Measurements from ENCODE around the gene TFCP2.

TFCP2 gene

DNA sequence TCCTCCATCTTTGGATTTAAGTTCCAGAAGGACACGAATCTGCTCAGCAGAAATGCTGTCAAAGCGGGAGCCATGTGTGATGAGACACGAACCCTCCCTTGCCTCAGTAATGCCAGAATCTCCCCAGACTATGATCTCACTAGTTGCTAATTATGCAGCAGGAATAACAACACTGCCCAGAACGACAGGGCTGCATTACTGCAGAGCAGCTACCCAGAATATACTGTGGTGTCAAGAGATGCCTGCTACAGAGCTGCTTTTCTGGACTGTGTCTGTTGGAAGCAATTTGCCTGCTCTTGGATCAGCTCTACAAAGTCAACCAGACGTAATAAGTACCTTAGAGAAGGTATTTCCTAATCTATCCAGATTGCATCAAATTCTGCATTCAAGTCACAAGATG, 95.0 kb downstream of the TFCP2 start:
- DNase-seq = no peak

DNA sequence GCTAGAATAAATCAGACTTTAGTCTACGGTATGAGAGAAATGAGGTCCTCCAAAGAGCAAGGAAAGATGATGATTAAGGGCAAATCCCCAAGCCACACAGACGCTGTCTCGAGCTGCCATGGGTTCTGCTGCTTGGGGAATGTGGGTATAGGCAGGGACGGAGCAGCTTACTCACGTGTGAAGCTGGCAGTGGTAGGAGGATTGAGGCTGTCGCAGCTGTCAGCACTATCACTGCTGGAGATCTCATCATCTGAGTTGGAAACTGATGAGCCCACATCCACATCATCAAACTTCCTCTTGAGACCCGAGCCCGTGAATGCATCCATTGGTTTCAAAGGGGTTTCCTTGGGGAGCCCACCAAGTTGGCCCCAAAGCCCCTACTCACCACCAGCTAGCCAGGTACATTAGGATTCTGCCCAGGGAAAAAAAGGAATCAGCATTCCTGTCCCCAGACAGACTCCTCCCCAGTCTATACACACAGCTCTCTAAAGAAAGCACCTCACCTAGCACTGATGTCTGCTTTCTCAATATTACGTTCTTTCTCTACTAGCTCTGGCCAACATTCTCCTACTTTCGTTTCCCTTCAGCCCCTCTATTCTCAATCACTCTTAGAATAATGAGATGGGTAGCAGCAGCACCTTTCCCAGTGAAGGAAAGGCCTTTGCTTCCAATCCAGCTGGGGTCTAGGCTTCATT, 96.6 kb downstream of the TFCP2 start:
- DNase-seq = no peak

DNA sequence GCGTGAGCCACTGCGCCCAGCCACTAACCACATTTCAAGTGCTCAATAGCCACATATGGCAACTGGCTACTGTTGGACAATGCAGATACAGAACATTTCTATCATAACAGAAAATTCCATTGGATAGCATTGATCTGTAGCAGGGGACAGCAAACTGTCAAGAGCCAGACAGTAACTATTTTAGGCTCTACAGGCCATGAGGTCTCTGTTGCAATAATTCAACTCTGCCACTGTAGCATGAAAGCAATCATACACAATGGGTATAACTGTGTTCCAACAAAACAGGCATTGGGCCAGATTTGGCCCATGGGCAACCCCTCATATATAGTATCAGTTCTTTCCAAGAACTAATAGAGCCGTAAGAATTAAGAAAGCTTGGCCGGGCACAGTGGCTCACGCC, 97.5 kb downstream of the TFCP2 start:
- no peak for DNase-seq

DNA sequence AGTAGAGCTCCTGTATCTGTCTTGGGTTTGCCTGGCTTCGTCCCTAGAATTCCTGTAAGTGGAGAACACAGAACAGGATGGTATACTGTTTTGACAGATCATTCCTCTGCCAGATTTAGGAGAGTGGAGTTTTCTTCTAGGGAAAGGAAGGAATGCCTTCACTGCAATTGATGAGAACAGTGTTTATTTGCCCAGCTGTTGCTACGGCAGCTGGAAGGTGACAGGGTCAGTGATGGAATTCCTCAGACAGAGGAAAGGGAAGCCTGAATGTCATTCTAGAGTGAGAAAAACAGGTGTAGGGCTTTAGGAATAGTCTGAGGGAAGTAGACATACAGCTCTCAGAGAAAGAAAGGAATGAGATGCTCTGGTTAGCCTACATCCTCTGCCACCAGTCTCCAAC, 101.3 kb downstream of the TFCP2 start:
- DNase-seq = no peak

DNA sequence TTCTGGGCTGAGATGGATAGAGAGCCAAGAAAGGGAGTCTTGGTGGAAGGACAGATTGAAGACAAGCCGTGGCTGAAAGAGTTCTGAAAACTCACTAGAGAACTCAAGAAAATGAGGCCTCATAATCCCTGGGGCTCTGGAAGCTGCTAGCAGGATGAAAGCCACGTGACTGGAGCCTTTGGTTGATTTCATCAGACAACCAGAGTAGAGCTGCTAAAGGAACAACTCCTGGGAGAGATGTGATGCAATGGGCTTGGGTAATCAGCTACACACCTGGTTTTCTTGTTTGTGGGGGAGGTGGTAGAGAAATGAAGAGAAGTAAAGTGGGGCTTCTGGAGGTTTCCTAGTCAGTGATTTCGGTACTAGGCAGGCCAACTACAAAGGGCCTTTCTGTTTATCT, 102.9 kb downstream of the TFCP2 start:
- DNase-seq = no peak

DNA sequence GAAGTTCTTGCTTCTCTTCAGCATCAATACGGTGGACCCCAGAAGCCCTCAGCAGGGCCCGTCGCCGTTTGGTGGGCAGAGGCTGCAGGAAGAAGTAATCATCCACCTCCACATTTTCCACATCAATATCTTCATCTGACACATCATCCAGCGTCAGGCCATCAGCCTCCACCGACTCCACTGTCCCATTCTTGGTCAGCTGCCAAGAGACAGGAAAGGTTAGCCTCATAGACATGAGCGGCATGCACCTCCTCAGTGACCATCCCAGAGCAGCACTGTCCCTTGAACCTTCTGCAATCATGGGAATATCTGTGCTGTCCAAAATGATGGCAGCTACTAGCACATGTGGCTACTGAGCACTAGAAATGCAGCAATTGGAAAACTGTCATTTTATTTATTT, 105.2 kb downstream of the TFCP2 start:
- DNase-seq = no peak

DNA sequence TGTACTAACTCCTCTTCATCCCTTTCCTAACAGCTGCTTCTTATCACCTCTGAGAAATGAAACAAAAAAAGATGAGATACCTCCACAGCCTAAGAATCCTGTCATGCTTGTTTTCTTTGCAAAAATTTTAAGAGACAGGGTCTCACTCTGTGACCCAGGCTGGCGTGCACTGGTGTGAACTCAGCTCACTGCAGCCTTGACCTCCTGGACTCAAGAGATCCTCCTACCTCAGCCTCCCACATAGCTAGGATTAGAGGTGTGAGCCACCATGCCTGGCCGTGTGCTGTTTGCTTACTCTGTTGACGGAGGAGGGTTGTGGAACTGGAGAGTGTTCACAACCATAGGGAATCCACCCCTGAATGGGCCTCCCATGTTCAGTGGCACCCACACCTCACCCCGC, 105.7 kb downstream of the TFCP2 start:
- DNase-seq = no peak

DNA sequence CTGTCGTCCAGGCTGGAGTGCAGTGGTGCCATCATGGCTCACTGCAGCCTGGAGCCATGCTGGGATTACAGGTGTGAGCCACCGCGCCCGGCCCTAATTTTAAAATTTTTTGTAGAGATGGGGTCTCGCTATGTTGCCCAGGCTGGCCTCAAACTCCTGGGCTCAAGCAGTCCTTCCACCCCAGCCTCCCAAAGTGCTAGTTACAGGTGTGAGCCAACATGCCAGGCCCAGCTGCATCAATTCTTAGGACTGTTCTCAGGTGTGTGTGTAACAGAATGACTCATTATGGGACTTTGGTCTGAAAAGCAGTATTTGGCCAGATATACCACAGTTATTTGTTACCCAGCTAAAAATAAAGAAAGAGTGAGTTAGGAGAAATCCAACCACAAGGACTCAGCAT, 107.4 kb downstream of the TFCP2 start:
- no peak for DNase-seq

DNA sequence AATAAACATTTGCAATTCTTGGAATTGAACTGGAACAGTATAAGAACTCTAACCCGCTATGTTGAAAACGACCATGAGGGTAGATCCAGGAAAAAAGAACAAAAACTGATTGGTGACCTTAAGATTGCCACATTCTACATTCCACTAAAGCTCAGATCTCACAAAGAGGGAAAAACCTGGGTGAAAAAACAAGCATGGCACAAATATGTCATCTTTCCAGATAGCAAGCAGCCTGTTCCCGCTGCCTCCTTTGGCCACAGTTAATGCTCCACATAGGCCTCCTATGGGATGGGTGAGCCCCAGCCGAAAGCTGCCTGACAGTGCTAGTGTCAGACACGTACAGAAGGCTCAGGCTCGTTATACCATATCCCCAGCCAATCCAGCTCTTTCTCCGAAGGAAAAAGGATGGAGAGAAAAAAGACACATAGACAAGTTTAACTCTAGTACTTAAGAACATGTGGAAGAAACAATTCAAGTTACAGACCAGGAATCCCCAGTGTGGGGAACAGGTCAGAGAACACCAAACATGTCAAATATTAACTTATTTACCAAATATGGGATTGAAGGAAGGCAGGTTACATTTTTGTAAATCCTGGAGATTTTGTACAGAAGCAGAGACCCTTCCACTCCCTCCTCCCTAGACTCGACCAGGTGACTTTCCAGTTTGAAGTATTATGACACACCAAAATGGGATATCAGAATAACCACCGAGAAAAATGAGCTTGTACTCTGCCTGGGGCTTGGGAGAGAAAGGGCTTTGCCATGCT, 110.1 kb downstream of the TFCP2 start:
- no peak for DNase-seq

DNA sequence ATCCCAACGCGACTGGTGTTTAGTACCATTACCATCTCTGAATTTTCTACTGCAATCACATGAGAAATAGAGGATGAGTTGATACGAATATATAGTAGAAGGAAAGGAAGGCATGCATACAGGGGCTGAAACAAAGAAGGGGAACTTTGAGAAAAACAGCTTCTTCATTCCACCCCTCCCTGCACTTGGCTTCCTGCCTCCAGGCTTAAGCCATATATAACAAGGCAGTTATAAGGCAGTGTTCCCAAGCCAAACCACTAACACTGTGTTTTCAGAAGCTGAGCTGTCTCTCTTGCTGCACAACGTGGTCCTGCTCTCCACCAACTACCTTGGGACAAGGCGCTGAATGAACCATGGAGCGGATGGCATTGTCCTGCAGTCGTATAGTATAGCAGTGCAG, 113.8 kb downstream of the TFCP2 start:
- DNase-seq = no peak

DNA sequence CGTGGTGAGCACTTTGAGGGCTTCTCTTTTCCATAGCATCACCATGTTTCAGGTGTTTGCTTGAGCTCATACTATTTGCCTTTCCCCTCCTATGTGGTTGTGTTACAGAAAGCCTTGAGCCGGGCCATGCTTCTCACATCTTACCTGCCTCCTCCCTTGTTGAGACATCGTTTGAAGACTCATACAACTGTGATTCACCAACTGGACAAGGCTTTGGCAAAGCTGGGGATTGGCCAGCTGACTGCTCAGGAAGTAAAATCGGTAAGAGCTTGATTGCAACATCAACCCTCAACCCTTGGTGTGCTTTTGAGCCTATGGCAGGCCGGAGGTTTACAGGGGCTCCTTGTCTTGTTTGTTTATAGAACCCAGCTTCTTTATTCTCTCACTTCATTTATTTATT, 116.7 kb downstream of the TFCP2 start:
- DNase-seq = no peak

DNA sequence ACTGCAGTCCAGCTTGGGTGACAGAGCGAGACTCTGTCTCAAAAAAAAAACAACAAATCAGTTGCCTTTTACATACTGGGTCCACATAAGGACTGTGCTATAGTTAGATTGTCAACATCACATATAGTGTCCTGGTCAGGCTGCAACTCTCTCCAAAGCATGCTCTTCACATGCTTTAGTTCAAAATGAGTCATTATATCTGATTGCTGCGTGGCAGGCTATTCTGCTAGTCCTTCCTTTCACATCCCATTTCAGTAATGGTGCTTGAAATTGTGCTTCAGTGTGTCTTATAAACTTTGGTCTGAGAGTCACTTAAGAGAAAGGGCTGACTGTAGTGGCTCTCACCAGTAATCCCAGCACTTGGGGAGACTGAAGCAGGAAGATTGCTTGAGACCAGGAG, 117.9 kb downstream of the TFCP2 start:
- DNase-seq = no peak

DNA sequence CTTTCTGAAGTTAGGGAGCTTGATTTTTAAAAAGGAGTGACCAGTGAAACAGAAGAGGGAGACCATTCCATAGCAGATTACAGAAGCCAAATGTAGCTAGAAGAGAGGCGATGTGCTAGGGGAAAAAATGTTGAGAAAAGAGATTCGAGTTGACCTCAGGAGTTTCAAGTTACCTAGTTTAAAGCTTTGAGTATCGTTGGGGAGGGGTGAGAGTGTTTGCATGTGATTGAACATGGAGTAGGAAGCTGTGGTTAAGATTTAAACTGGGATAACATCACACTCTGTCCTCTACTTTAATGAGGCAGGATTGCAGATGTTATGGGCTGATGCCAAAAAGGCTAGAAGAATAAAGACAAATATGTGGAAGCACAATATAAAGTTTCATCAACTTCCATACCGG, 121.1 kb downstream of the TFCP2 start:
- no peak for DNase-seq

DNA sequence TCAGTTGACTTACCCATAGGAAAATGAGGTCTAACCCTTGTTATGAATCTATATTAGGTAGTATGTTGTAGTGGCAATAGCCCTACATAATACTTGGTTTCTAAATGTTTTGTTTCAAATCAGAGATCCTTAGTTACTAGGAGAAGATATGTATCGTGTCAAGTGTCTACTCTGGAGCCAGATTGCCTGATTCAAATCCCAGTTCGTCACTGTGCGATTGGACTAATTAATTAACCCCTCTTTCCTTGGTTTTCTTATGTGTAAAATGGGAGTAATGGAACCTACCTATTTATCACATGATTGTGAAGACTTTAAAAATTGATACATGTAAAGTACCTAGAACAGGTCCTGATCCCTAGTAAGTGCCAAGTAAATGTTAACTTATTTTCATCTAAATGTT, 123.4 kb downstream of the TFCP2 start:
- DNase-seq = no peak

DNA sequence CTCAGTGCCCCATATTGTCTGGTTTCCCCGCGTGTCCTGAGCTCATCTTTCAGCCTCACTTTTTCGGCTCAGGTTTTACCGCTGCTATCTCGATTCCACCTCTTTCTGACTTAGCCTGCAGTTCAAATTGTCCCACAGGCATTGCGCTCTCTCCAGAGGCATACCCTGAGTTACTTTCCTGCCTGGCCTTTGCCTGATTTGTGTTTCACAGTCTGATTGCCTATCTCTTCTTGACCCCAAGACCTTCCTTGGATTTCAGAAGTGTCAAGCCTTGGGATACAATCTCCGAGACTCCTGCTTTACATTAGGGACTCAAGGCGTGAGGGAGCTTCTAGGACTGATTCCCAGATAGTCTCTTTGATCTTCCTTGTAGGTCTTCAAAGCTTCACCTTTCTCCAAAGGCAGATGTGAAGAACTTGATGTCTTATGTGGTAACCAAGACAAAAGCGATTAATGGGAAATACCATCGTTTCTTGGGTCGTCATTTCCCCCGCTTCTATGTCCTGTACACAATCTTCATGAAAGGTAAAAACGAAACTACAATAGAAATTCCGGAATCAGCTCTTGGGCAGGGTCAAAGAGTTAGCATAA, 124.2 kb downstream of the TFCP2 start:
- DNase-seq = no peak

DNA sequence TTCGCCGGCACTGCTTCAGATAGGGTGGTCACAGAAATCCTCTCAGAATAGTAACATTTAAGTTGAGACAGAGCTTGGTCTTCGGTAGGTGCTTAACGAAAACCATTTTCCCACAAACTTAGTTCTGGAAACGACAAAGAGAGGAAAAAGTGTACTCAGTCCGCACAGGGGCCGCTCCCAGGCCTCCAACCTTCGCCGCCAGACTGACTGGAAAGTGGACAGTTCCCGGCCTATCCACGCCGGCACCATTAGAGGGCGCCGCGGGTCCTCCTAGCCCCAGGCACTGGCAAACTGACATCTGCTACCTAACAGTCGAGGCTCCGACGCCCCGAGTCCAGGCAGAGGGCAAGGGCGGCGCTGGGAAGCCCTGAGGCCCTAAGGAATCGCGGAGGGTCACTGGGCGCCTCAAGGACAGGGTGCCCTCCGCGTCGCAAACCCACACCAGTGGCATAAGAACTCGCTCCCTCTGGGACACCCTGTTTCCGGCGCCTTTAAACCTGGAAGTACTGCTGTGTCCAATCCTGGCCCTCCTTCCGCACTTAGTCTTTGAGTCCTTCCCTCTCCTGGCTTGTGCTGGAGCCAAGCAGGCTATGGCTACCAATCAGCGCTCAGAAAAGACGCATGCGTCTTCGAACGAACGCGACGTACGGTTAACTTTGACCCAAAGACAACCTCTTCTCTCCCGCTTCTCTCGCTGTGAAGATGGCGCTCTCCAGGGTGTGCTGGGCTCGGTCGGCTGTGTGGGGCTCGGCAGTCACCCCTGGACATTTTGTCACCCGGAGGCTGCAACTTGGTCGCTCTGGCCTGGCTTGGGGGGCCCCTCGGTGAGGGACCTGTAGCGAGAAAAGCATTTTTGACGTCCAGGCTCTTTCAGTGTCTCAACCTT, 125.0 kb downstream of the TFCP2 start, which contains the start of gene LETMD1:
Gene LETMD1 (plus strand): TSS at position 673 of the 886 bp plus-strand sequence. CDS start 30 bp downstream, at position 703.
- DNase-seq = peak; percentile 97

All from kidney glomerular epithelial cell (primary cell).